NT2/D1 (cell line): Measurements from ENCODE around the gene TLN1.

Experiments
- SUZ12 ChIP-seq: IDR thresholded peaks from 2 replicates; pipeline ENCODE4 v1.6.1; 2011; ENCODE audit not compliant: insufficient read length, insufficient read depth; ENCODE audit errors: extremely low read depth
- YY1 ChIP-seq: IDR thresholded peaks from 2 replicates; pipeline ENCODE4 v1.6.1; 2011; ENCODE audit not compliant: insufficient read length, insufficient read depth
- ZNF274 ChIP-seq: IDR thresholded peaks from 2 replicates; pipeline ENCODE4 v1.6.1; 2011; ENCODE audit warnings: mild to moderate bottlenecking, low read depth, low read length

DNA sequence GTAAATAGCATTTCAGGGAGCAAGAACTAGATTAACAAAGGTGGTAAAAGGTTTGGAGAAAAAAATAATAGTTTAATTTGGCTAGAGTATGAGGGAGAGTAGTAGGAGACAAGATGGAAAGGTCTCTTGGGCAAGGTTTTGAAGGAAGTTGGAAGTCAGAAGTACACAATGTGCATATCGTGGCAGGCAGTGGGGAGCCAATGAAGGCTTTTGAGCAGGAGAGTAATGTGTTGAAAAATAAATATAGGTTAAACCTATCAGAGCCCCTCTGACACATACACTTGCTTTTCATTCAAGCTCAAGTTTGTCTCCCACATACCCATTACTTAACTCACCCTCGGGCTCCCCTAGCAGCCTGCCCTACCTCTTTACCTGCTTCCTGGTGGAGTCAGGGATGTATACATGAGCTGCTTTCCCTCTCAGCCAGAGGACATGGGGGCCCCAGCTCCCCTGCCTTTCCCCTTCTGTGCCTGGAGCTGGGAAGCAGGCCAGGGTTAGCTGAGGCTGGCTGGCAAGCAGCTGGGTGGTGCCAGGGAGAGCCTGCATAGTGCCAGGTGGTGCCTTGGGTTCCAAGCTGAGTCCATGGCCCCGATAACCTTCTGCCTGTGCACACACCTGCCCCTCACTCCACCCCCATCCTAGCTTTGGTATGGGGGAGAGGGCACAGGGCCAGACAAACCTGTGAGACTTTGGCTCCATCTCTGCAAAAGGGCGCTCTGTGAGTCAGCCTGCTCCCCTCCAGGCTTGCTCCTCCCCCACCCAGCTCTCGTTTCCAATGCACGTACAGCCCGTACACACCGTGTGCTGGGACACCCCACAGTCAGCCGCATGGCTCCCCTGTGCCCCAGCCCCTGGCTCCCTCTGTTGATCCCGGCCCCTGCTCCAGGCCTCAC lies 58.6 kb downstream of the TLN1 start, which contains the start of gene CA9:
- TF ChIP-seq YY1 (no peak), ZNF274 (no peak), SUZ12 (no peak)
